Caco-2 (cell line): ENCODE results near the gene ZNF565. TPM values are rescaled to one million over a fixed set of nuclear protein-coding genes. Genes with fewer than 3 reads are reported as not detected.

Experiments
- BruUV-seq: library from RNA; stranded (reverse); fragments of 400-500 nt; replicated peaks from 2 replicates; lab custom pipeline; 2021; lab: Mats Ljungman, UMichigan
- CTCF ChIA-PET: fragments of 300-600 bp; sonication (Branson Sonifier 250); formaldehyde crosslinking; loops from one replicate; lab custom pipeline; 2022; ENCODE audit warnings: antibody characterized with exemption; lab: Charles Lee
- POLR2A ChIA-PET: fragments of 300-600 bp; sonication (Branson Sonifier 250); formaldehyde crosslinking; loops from one replicate; lab custom pipeline; 2022; ENCODE audit warnings: antibody characterized with exemption; lab: Charles Lee
- DNase-seq, 2 experiments: peaks; one replicate each; pipeline versions ENCODE4 v3.0.0 to v3.0.0-alpha.2; 2020 to 2022
- H3K27me3 ChIP-seq: replicated peaks from 2 replicates; pipeline ENCODE4 v1.6.0; 2011; ENCODE audit warnings: low read length; ENCODE audit not compliant: control insufficient read depth, insufficient read depth
- H3K36me3 ChIP-seq: 2 replicates; pipeline ENCODE4 v1.5.1; 2011; ENCODE audit warnings: low read length; ENCODE audit not compliant: control insufficient read depth, insufficient read depth
- H3K4me1 ChIP-seq: fragments of 250-450 bp; sonication (Bioruptor Pico); 2 replicates; pipeline ENCODE4 v1.5.1; 2020; ENCODE audit warnings: mild to moderate bottlenecking
- H3K4me3 ChIP-seq: 2 replicates; pipeline ENCODE4 v1.5.1; 2011; ENCODE audit warnings: low read depth, mild to moderate bottlenecking, control low read depth, low read length
- H3K9me3 ChIP-seq: fragments of 250-450 bp; sonication (Bioruptor Pico); 2 replicates; pipeline ENCODE4 v1.5.1; 2020; ENCODE audit warnings: mild to moderate bottlenecking, moderate library complexity
- H3K27ac Mint-ChIP-seq: one replicate; pipeline ENCODE4 v1.8.0; 2022; ENCODE audit warnings: mixed read lengths; ENCODE audit not compliant: unreplicated experiment
- H3K27me3 Mint-ChIP-seq: one replicate; pipeline ENCODE4 v1.8.0; 2022; ENCODE audit warnings: mixed read lengths; ENCODE audit not compliant: insufficient read depth, unreplicated experiment
- H3K36me3 Mint-ChIP-seq: one replicate; pipeline ENCODE4 v1.8.0; 2022; ENCODE audit warnings: mild to moderate bottlenecking, mixed read lengths; ENCODE audit not compliant: insufficient read depth, unreplicated experiment
- H3K4me1 Mint-ChIP-seq: one replicate; pipeline ENCODE4 v1.8.0; 2022; ENCODE audit warnings: low read depth, mixed read lengths; ENCODE audit not compliant: unreplicated experiment
- H3K4me3 Mint-ChIP-seq: one replicate; pipeline ENCODE4 v1.8.0; 2022; ENCODE audit warnings: mild to moderate bottlenecking, moderate library complexity, mixed read lengths; ENCODE audit not compliant: unreplicated experiment
- H3K9me3 Mint-ChIP-seq: one replicate; pipeline ENCODE4 v1.8.0; 2022; ENCODE audit warnings: mixed read lengths; ENCODE audit not compliant: unreplicated experiment
- intact Hi-C: fragments of 100-400 bp; cut with micrococcal nuclease; formaldehyde crosslinking; loops from one replicate; pipeline ENCODE4 v1.10.0; 2022; ENCODE audit not compliant: unreplicated experiment
- total RNA-seq: library from RNA; stranded (reverse); gene quantifications from 2 replicates; pipeline ENCODE4 v1.2.3, GENCODE V29; 2022
- TF ChIP-seq, protein P1 (sequence below), 2 experiments: fragments of 200-600 bp in 1 of 2; IDR thresholded peaks; 1 replicate in 1 of 2; 2 replicates in 1 of 2; pipeline versions ENCODE4 v1.5.1 to v1.8.0; 2011 to 2022; ENCODE audit warnings: antibody characterized with exemption in 1 of 2, control low read depth in 1 of 2, inconsistent platforms in 1 of 2, low read depth in 1 of 2, low read length in 1 of 2, mild to moderate bottlenecking in 1 of 2, moderate library complexity in 1 of 2; ENCODE audit not compliant: insufficient read depth in 1 of 2, severe bottlenecking in 1 of 2, unreplicated experiment in 1 of 2

The ZNF565 gene
- total RNA-seq, 1 experiment from 2014 or later, result 3.8 TPM

DNA sequence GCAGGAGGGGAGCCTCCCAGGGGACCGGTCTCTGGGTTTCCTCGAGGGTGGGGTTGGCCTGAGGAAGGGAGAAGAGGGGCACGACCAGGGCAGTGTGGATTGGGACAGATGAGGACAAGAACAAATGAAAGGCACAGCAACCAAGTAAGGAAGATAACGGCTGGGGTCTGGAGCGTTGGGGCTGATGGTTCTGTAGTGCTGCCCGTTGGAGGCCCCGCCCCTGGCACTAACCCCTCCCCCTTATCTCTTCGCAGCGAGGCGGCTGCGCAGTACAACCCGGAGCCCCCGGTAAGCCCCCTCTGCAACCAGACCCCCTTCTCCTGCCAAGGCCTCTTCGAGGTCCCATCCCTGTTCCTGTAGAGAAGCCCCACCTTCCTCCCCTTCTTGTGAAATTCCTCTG, 72.4 kb downstream of the ZNF565 start:
- Mint-ChIP-seq H3K4me3 (peak overlapping the region; percentile 93), H3K9me3 (peaks cover 9% of the 10 kb centered on the region), H3K4me1 (peaks cover 12% of the 10 kb centered on the region), H3K27ac (no peak overlapping the region), H3K27me3 (no peaks in the 10 kb centered on the region), H3K36me3 (peaks cover 57% of the 10 kb centered on the region)
- H3K36me3 ChIP-seq, result peaks cover 8% of the 10 kb centered on the region
- no peaks in the 10 kb centered on the region for H3K27me3 ChIP-seq
- intact Hi-C loops, result no loop called here
- peaks cover 7% of the 10 kb centered on the region for H3K4me1 ChIP-seq
- TF ChIP-seq, protein P1, sequence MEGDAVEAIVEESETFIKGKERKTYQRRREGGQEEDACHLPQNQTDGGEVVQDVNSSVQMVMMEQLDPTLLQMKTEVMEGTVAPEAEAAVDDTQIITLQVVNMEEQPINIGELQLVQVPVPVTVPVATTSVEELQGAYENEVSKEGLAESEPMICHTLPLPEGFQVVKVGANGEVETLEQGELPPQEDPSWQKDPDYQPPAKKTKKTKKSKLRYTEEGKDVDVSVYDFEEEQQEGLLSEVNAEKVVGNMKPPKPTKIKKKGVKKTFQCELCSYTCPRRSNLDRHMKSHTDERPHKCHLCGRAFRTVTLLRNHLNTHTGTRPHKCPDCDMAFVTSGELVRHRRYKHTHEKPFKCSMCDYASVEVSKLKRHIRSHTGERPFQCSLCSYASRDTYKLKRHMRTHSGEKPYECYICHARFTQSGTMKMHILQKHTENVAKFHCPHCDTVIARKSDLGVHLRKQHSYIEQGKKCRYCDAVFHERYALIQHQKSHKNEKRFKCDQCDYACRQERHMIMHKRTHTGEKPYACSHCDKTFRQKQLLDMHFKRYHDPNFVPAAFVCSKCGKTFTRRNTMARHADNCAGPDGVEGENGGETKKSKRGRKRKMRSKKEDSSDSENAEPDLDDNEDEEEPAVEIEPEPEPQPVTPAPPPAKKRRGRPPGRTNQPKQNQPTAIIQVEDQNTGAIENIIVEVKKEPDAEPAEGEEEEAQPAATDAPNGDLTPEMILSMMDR (IDR thresholded peaks at IDR 0.05; ENCODE audit: insufficient read depth in 1 of 2, low read depth in 1 of 2, low read length in 1 of 2, severe bottlenecking in 1 of 2, unreplicated experiment in 1 of 2), result no peak
- H3K4me3 ChIP-seq, result no peak overlapping the region
- DNase-seq, result no peak
- no peaks in the 10 kb centered on the region; the same call in 1 of the 2 replicates for H3K9me3 ChIP-seq
- ChIA-PET POLR2A (no interaction called here), CTCF (no interaction called here)
- no TSS peak for BruUV-seq

DNA sequence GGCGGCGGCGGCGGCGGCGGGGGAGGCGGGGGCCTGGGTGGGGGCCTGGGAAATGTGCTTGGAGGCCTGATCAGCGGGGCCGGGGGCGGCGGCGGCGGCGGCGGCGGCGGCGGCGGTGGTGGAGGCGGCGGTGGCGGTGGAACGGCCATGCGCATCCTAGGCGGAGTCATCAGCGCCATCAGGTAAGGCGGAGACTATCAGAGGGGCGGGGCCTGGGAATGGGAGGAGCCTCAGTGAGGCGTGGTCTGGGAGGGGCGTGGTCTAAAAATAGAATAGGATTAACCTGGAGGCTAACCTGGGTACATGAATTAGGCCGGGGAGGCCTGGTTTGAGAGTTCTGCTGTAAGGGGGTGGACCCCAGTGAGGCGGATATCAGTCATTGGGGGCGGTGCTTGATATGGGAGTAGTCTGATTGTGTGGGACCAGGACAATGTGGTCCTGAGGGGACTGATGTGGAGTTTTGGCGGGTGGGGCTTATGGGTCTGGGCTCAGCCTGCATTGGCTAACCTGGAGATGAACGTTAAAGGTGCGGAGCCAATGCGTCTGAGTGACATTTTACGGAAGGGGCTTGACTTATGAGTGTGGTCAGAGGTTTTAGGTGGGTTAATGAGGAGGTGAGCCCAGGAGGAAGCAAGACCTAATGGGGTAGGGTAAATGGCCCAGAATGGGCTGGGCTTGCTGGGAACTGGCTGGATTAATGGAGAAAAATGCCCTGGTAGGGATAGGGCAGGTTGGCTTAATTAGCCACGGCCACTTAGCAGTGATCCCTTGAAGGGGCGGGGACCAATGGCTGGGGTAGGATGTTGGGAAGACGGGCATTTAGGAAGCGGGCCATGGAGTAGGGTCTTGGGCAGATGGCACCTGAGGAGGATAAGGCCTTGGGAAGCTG, 73.2 kb downstream of the ZNF565 start:
- Mint-ChIP-seq H3K4me3 (peak overlapping the region; percentile 93), H3K4me1 (peaks cover 20% of the 10 kb centered on the region), H3K27ac (peak overlapping the region; percentile 91), H3K9me3 (peaks cover 9% of the 10 kb centered on the region), H3K27me3 (no peaks in the 10 kb centered on the region), H3K36me3 (peaks cover 49% of the 10 kb centered on the region)
- POLR2A ChIA-PET, result interaction anchor here (0.6 to 2.0 kb wide), 2 partner anchors 13 to 74 kb away, joined by 6 to 10 read pairs; no protein-coding TSS in a partner anchor
- H3K36me3 ChIP-seq, result peaks cover 7% of the 10 kb centered on the region
- intact Hi-C loops, result no loop called here
- CTCF ChIA-PET, result no interaction called here
- no TSS peak for BruUV-seq
- TF ChIP-seq, protein P1 (IDR thresholded peaks at IDR 0.05; ENCODE audit: insufficient read depth in 1 of 2, low read depth in 1 of 2, low read length in 1 of 2, severe bottlenecking in 1 of 2, unreplicated experiment in 1 of 2), result no peak
- peak; percentile 90 to 91 for DNase-seq
- H3K4me1 ChIP-seq, result peaks cover 7% of the 10 kb centered on the region
- H3K9me3 ChIP-seq, result no peaks in the 10 kb centered on the region; the same call in 1 of the 2 replicates
- peak overlapping the region; percentile 70 for H3K4me3 ChIP-seq
- H3K27me3 ChIP-seq, result no peaks in the 10 kb centered on the region

DNA sequence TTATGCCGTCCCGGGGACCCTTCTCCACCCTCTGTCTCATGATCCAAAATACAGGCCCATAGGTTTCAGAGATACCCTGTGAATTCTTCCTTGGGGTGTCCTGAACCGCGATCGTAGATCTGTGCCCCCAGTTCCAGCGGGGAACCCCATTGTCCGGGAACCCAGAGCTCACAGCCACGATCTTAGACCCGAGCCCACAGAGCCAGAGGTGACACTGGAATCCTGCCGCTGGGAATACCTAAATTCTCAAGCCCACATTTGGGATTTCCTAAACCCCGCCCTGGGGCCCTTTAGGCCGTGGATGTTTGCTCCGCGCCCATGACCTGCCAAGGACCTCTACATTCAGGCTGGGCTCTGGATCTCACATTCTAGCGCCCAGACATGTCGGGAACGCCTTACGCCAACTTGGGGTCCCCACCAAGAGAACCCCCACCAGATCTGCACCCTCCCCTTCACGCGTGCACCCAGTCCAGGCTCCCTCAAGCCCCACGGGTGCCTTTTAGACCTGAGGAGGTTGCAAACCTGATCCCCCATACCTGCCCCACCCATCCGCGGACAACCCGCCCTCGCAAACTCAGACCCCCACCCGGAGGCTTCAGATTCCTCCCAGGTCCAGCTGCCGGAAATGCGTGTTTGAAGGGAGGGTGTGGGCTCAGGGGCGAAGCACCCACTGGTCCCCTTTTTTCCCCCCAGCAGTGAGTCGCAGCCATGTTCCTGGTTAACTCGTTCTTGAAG, 74.0 kb downstream of the ZNF565 start:
- H3K36me3 Mint-ChIP-seq, result peaks cover 43% of the 10 kb centered on the region
- peaks cover 7% of the 10 kb centered on the region for H3K4me1 ChIP-seq
- peak overlapping the region; percentile 70 for H3K4me3 ChIP-seq
- peak overlapping the region; percentile 93 for H3K4me3 Mint-ChIP-seq
- TF ChIP-seq, protein P1 (IDR thresholded peaks at IDR 0.05; ENCODE audit: insufficient read depth in 1 of 2, low read depth in 1 of 2, low read length in 1 of 2, severe bottlenecking in 1 of 2, unreplicated experiment in 1 of 2), result no peak
- H3K9me3 Mint-ChIP-seq, result peaks cover 9% of the 10 kb centered on the region
- intact Hi-C loops, result no loop called here
- ChIA-PET CTCF (interaction anchor here (1.5 kb wide), 1 partner anchor 12 kb away, joined by 10 read pairs; no protein-coding TSS in a partner anchor), POLR2A (interaction anchor here (0.6 to 2.0 kb wide), 5 partner anchors 13 to 173 kb away, joined by 4 to 12 read pairs (median 6); partner anchors contain the start of genes ZNF146 and ZNF565)
- peaks cover 21% of the 10 kb centered on the region for H3K4me1 Mint-ChIP-seq
- H3K36me3 ChIP-seq, result peaks cover 4% of the 10 kb centered on the region; the same call in 1 of the 2 replicates
- TSS peak; percentile 80 for BruUV-seq
- H3K27ac Mint-ChIP-seq, result peak overlapping the region; percentile 91
- H3K9me3 ChIP-seq, result no peaks in the 10 kb centered on the region; the same call in 1 of the 2 replicates
- H3K27me3 ChIP-seq, result no peaks in the 10 kb centered on the region
- H3K27me3 Mint-ChIP-seq, result no peaks in the 10 kb centered on the region
- peak; percentile 56 to 72 for DNase-seq
